CD8-positive, alpha-beta memory T cell (primary cell): ENCODE measurements around the gene PLCG2. TPM values are rescaled to one million over a fixed set of nuclear protein-coding genes. Genes with fewer than 3 reads are reported as not detected.
A peak's percentile ranks its signal among the peaks of the same experiment; 100 is the strongest.

Experiments used
- CTCF ChIA-PET: fragments of 350-600 bp; sonication (Branson Sonifier 250); formaldehyde crosslinking; loops from one replicate; lab custom pipeline; 2021; ENCODE audit warnings: antibody characterized with exemption; lab: Charles Lee
- POLR2A ChIA-PET: fragments of 350-600 bp; sonication (Branson Sonifier 250); formaldehyde crosslinking; loops from one replicate; lab custom pipeline; 2021; ENCODE audit warnings: antibody characterized with exemption; lab: Charles Lee
- DNase-seq, 5 donors: peaks; one replicate each; pipeline versions ENCODE4 v3.0.0 to v3.0.0-alpha.2; 2020 to 2022; ENCODE audit warnings: mixed read lengths in 1 of 5
- H3K27ac ChIP-seq: one replicate; pipeline ENCODE4 v1.7.0; 2013; ENCODE audit warnings: low read depth, mild to moderate bottlenecking, low read length, moderate library complexity
- H3K27me3 ChIP-seq: 2 replicates; pipeline ENCODE4 v1.7.0; 2013; ENCODE audit warnings: low read length, mild to moderate bottlenecking; ENCODE audit not compliant: insufficient read depth, poor library complexity, severe bottlenecking
- H3K36me3 ChIP-seq: 2 replicates; pipeline ENCODE4 v1.7.0; 2013; ENCODE audit warnings: mild to moderate bottlenecking, low read length, moderate library complexity; ENCODE audit not compliant: insufficient read depth
- H3K4me1 ChIP-seq: 2 replicates; pipeline ENCODE4 v1.7.0; 2013; ENCODE audit warnings: mild to moderate bottlenecking, low read length, moderate library complexity; ENCODE audit not compliant: insufficient read depth
- H3K4me3 ChIP-seq: 2 replicates; pipeline ENCODE4 v1.7.0; 2013; ENCODE audit warnings: mild to moderate bottlenecking, low read length
- H3K9me3 ChIP-seq: 2 replicates; pipeline ENCODE4 v1.7.0; 2013; ENCODE audit warnings: mild to moderate bottlenecking, low read length
- H3K27ac Mint-ChIP-seq, 8 donors: one replicate each; pipeline ENCODE4 v1.8.0; 2020 to 2021; ENCODE audit warnings: mixed read lengths in 8 of 8, mild to moderate bottlenecking in 6 of 8, inconsistent platforms in 3 of 8, moderate library complexity in 3 of 8
- H3K27me3 Mint-ChIP-seq, 2 donors: one replicate each; pipeline ENCODE4 v1.8.0; 2020 to 2021; ENCODE audit warnings: mixed read lengths in 2 of 2, mild to moderate bottlenecking in 1 of 2, moderate library complexity in 1 of 2
- H3K36me3 Mint-ChIP-seq, 3 donors: one replicate each; pipeline ENCODE4 v1.8.0; 2020 to 2021; ENCODE audit warnings: mixed read lengths in 3 of 3, inconsistent platforms in 1 of 3, mild to moderate bottlenecking in 1 of 3
- H3K4me1 Mint-ChIP-seq, 3 donors: one replicate each; pipeline ENCODE4 v1.8.0; 2020 to 2021; ENCODE audit warnings: mixed read lengths in 3 of 3, inconsistent platforms in 1 of 3, mild to moderate bottlenecking in 1 of 3
- H3K4me3 Mint-ChIP-seq, 7 donors: one replicate each; pipeline ENCODE4 v1.8.0; 2020 to 2021; ENCODE audit warnings: mixed read lengths in 7 of 7, mild to moderate bottlenecking in 6 of 7, moderate library complexity in 4 of 7, inconsistent platforms in 2 of 7
- H3K9me3 Mint-ChIP-seq, 5 donors: one replicate each; pipeline ENCODE4 v1.8.0; 2020 to 2022; ENCODE audit warnings: mixed read lengths in 5 of 5, mild to moderate bottlenecking in 3 of 5, moderate library complexity in 2 of 5, inconsistent platforms in 1 of 5
- polyA plus RNA-seq: library from polyadenylated mRNA; unstranded; fragments of 300-500 nt; fragmentation: Illumina TruSeq; gene quantifications from one replicate; pipeline ENCODE4 v1.2.3, GENCODE V29; 2021
- total RNA-seq, 2 experiments: library from RNA; stranded (reverse); gene quantifications; one replicate each; pipeline ENCODE4 v1.2.3, GENCODE V29; 2021

Gene PLCG2
- total and polyA plus RNA-seq, 3 experiments from 2014 or later, result 5.4 to 16.2 (median 14.2) TPM

GRCh38 chr16:81841722-81842121 lies 62.6 kb downstream of the PLCG2 start:
- CTCF ChIA-PET, result interaction anchor here (1.1 to 2.0 kb wide), 6 partner anchors 12 to 62 kb away, joined by 3 to 11 read pairs (median 5); partner anchors contain the start of gene PLCG2
- POLR2A ChIA-PET, result interaction anchor here (0.6 to 1.2 kb wide), 4 partner anchors 8 to 803 kb away, joined by 3 to 4 read pairs (median 4); no protein-coding TSS in a partner anchor
- H3K9me3 Mint-ChIP-seq, result no peaks in the 10 kb centered on the region

GRCh38 chr16:81842564-81843242 lies 63.6 kb downstream of the PLCG2 start:
- H3K4me1 ChIP-seq, result no peaks in the 10 kb centered on the region
- no peaks in the 10 kb centered on the region for H3K27me3 Mint-ChIP-seq
- ChIA-PET CTCF (interaction anchor here (1.2 to 2.0 kb wide), 6 partner anchors 11 to 63 kb away, joined by 3 to 11 read pairs (median 5); partner anchors contain the start of gene PLCG2), POLR2A (interaction anchor here (0.5 to 1.2 kb wide), 3 partner anchors 20 to 804 kb away, joined by 3 to 4 read pairs (median 4); no protein-coding TSS in a partner anchor)
- no peaks in the 10 kb centered on the region for H3K36me3 Mint-ChIP-seq
- H3K4me3 Mint-ChIP-seq, result peak overlapping the region; percentile 37 to 92 (median 71)
- H3K9me3 Mint-ChIP-seq, result no peaks in the 10 kb centered on the region
- H3K27ac Mint-ChIP-seq, result peak overlapping the region; percentile 83 to 94 (median 87)
- no peaks in the 10 kb centered on the region for H3K27me3 ChIP-seq
- no peak for DNase-seq
- H3K4me3 ChIP-seq, result no peak overlapping the region
- H3K4me1 Mint-ChIP-seq, result peaks cover 26 to 44% (median 32%) of the 10 kb centered on the region in 3 donors
- H3K9me3 ChIP-seq, result no peaks in the 10 kb centered on the region
- H3K36me3 ChIP-seq, result no peaks in the 10 kb centered on the region
- peak overlapping the region; percentile 75 for H3K27ac ChIP-seq

More at GRCh38 chr16:81841722-81842121, 62.6 kb downstream of the PLCG2 start:
- no peaks in the 10 kb centered on the region for H3K27me3 Mint-ChIP-seq
- H3K4me1 ChIP-seq, result no peaks in the 10 kb centered on the region
- peak overlapping the region; percentile 74 to 95 (median 86) for H3K27ac Mint-ChIP-seq
- H3K27me3 ChIP-seq, result no peaks in the 10 kb centered on the region
- H3K36me3 ChIP-seq, result no peaks in the 10 kb centered on the region
- H3K4me3 Mint-ChIP-seq, result peak overlapping the region; percentile 37 to 92 (median 71)
- H3K36me3 Mint-ChIP-seq, result no peaks in the 10 kb centered on the region
- H3K9me3 ChIP-seq, result no peaks in the 10 kb centered on the region
- peak overlapping the region; percentile 3 for H3K4me3 ChIP-seq
- H3K27ac ChIP-seq, result peak overlapping the region; percentile 75
- peaks cover 28 to 51% (median 36%) of the 10 kb centered on the region in 3 donors for H3K4me1 Mint-ChIP-seq
- DNase-seq, result peak in 4 of 5 donors; percentile 4 to 75 (median 41)

- H3K27me3 ChIP-seq, result no peaks in the 10 kb centered on the region
- no peak overlapping the region for H3K27ac ChIP-seq
- H3K36me3 ChIP-seq, result no peaks in the 10 kb centered on the region
- no peak for DNase-seq
- ChIA-PET CTCF (interaction anchor here (1.2 to 1.9 kb wide), 2 partner anchors 18 to 31 kb away, joined by 3 to 11 read pairs; no protein-coding TSS in a partner anchor), POLR2A (interaction anchor here (0.5 kb wide), 1 partner anchor 75 kb away, joined by 4 read pairs; no protein-coding TSS in a partner anchor)
- H3K4me1 ChIP-seq, result no peaks in the 10 kb centered on the region
- peaks cover 25 to 42% (median 32%) of the 10 kb centered on the region in 3 donors for H3K4me1 Mint-ChIP-seq
- no peaks in the 10 kb centered on the region for H3K9me3 ChIP-seq
- H3K4me3 ChIP-seq, result no peak overlapping the region
- H3K27me3 Mint-ChIP-seq, result no peaks in the 10 kb centered on the region
- no peaks in the 10 kb centered on the region for H3K36me3 Mint-ChIP-seq
- peak overlapping the region; percentile 16 to 94 (median 70) for H3K27ac Mint-ChIP-seq
- peak overlapping the region; percentile 2 to 92 (median 60) for H3K4me3 Mint-ChIP-seq
- H3K9me3 Mint-ChIP-seq, result no peaks in the 10 kb centered on the region
Observed at GRCh38 chr16:81843243-81843582, 64.1 kb downstream of the PLCG2 start.

- Histone ChIP-seq H3K27me3 (no peaks in the 10 kb centered on the region), H3K27ac (no peak overlapping the region), H3K4me3 (no peak overlapping the region), H3K9me3 (no peaks in the 10 kb centered on the region), H3K36me3 (no peaks in the 10 kb centered on the region), H3K4me1 (no peaks in the 10 kb centered on the region)
- H3K27ac Mint-ChIP-seq, result peak overlapping the region in 7 of 8 donors; percentile 13 to 94 (median 83)
- H3K36me3 Mint-ChIP-seq, result no peaks in the 10 kb centered on the region
- no peak for DNase-seq
- no peaks in the 10 kb centered on the region for H3K27me3 Mint-ChIP-seq
- ChIA-PET POLR2A (no interaction called here), CTCF (interaction anchor here (0.7 kb wide), 1 partner anchor 515 kb away, joined by 3 read pairs; no protein-coding TSS in a partner anchor)
- no peaks in the 10 kb centered on the region for H3K9me3 Mint-ChIP-seq
- peaks cover 25 to 44% (median 32%) of the 10 kb centered on the region in 3 donors for H3K4me1 Mint-ChIP-seq
- peak overlapping the region; percentile 4 to 82 (median 29) for H3K4me3 Mint-ChIP-seq
Observed at GRCh38 chr16:81843683-81844082, 64.6 kb downstream of the PLCG2 start.

- ChIA-PET POLR2A (interaction anchor here (0.6 kb wide), 1 partner anchor 36 kb away, joined by 4 read pairs; no protein-coding TSS in a partner anchor), CTCF (no interaction called here)
- DNase-seq, result no peak
- H3K36me3 ChIP-seq, result no peaks in the 10 kb centered on the region
- no peaks in the 10 kb centered on the region for H3K9me3 ChIP-seq
- H3K4me1 ChIP-seq, result no peaks in the 10 kb centered on the region
- H3K27me3 Mint-ChIP-seq, result no peaks in the 10 kb centered on the region
- peaks cover 25 to 49% (median 46%) of the 10 kb centered on the region in 3 donors for H3K4me1 Mint-ChIP-seq
- H3K4me3 Mint-ChIP-seq, result no peak overlapping the region
- no peaks in the 10 kb centered on the region for H3K27me3 ChIP-seq
- no peaks in the 10 kb centered on the region for H3K36me3 Mint-ChIP-seq
- no peaks in the 10 kb centered on the region for H3K9me3 Mint-ChIP-seq
- H3K4me3 ChIP-seq, result no peak overlapping the region
- peak overlapping the region in 1 of 8 donors; percentile 92 for H3K27ac Mint-ChIP-seq
- H3K27ac ChIP-seq, result no peak overlapping the region
Observed at GRCh38 chr16:81846105-81846504, 67.0 kb downstream of the PLCG2 start.

GRCh38 chr16:81848306-81848853 lies 69.3 kb downstream of the PLCG2 start:
- Mint-ChIP-seq H3K27me3 (no peaks in the 10 kb centered on the region), H3K4me1 (peaks cover 4 to 32% (median 27%) of the 10 kb centered on the region in 3 donors), H3K4me3 (no peak overlapping the region), H3K36me3 (no peaks in the 10 kb centered on the region), H3K27ac (peak overlapping the region in 1 of 8 donors; percentile 77), H3K9me3 (no peaks in the 10 kb centered on the region)
- ChIA-PET POLR2A (interaction anchor here (0.5 kb wide), 1 partner anchor 11 kb away, joined by 7 read pairs; no protein-coding TSS in a partner anchor), CTCF (no interaction called here)
- H3K36me3 ChIP-seq, result no peaks in the 10 kb centered on the region
- H3K9me3 ChIP-seq, result no peaks in the 10 kb centered on the region
- no peaks in the 10 kb centered on the region for H3K4me1 ChIP-seq
- no peak for DNase-seq
- no peak overlapping the region for H3K4me3 ChIP-seq
- no peaks in the 10 kb centered on the region for H3K27me3 ChIP-seq
- H3K27ac ChIP-seq, result no peak overlapping the region

- Histone ChIP-seq H3K4me3 (no peak overlapping the region), H3K27ac (no peak overlapping the region), H3K36me3 (no peaks in the 10 kb centered on the region), H3K27me3 (no peaks in the 10 kb centered on the region), H3K9me3 (no peaks in the 10 kb centered on the region), H3K4me1 (no peaks in the 10 kb centered on the region)
- Mint-ChIP-seq H3K36me3 (peaks cover 0 to 3% (median 0%) of the 10 kb centered on the region in 3 donors), H3K9me3 (no peaks in the 10 kb centered on the region), H3K27ac (peak overlapping the region in 6 of 8 donors; percentile 4 to 81 (median 44)), H3K27me3 (no peaks in the 10 kb centered on the region), H3K4me1 (peaks cover 0 to 25% (median 18%) of the 10 kb centered on the region in 3 donors), H3K4me3 (no peak overlapping the region)
- ChIA-PET POLR2A (no interaction called here), CTCF (no interaction called here)
- no peak for DNase-seq
Observed at GRCh38 chr16:81850197-81850944, 71.3 kb downstream of the PLCG2 start.
